ENCODE measurements around the gene CENPC. TPM values are rescaled to one million over a fixed set of nuclear protein-coding genes. Genes with fewer than 3 reads are reported as not detected.

CENPC gene
- total RNA-seq, 4 donors from 2014 or later = 18.9 to 39.6 (median 24.0) TPM

GRCh38 chr4:67483868-67484602 lies 61.3 kb downstream of the CENPC start:
- no peak overlapping the region for H3K4me3 ChIP-seq (ENCODE audit: low read depth, poor library complexity, severe bottlenecking)
- 91 to 94% methylated on average over 5 of the region's 5 CpGs for WGBS, 2 donors
- no peak for DNase-seq (ENCODE audit: low spot score in 2 of 2)
- no peak for TF ChIP-seq POLR2A (IDR thresholded peaks at IDR 0.05)
- no peak for TF ChIP-seq CTCF (IDR thresholded peaks at IDR 0.05)
- intact Hi-C loops (cut with DNase I; ENCODE audit: low total_unique reads) = no loop called here

- WGBS, 2 donors = 91 to 93% methylated on average over 3 of the region's 3 CpGs
- DNase-seq (ENCODE audit: low spot score in 2 of 2) = no peak
- TF ChIP-seq POLR2A (IDR thresholded peaks at IDR 0.05) (no peak), CTCF (IDR thresholded peaks at IDR 0.05) (no peak)
- no peak overlapping the region for H3K4me3 ChIP-seq (ENCODE audit: low read depth, poor library complexity, severe bottlenecking)
- intact Hi-C loops (cut with DNase I; ENCODE audit: low total_unique reads) = no loop called here
Observed at GRCh38 chr4:67480810-67481209, 64.5 kb downstream of the CENPC start.

- DNase-seq (ENCODE audit: low spot score in 2 of 2) = no peak
- no peak for TF ChIP-seq CTCF (IDR thresholded peaks at IDR 0.05)
- no peak for TF ChIP-seq POLR2A (IDR thresholded peaks at IDR 0.05)
- no peak overlapping the region for H3K4me3 ChIP-seq (ENCODE audit: low read depth, poor library complexity, severe bottlenecking)
- 42 to 55% methylated on average over 4 of the region's 4 CpGs for WGBS, 2 donors
- intact Hi-C loops (cut with DNase I; ENCODE audit: low total_unique reads) = no loop called here
Observed at GRCh38 chr4:67475155-67475554, 70.1 kb downstream of the CENPC start.

GRCh38 chr4:67470871-67471270 lies 74.4 kb downstream of the CENPC start:
- intact Hi-C loops (cut with DNase I; ENCODE audit: low total_unique reads) = no loop called here
- H3K4me3 ChIP-seq (ENCODE audit: low read depth, poor library complexity, severe bottlenecking) = no peak overlapping the region
- no peak for DNase-seq (ENCODE audit: low spot score in 2 of 2)
- no peak for TF ChIP-seq POLR2A (IDR thresholded peaks at IDR 0.05)
- TF ChIP-seq CTCF (IDR thresholded peaks at IDR 0.05) = no peak

- no peak overlapping the region for H3K4me3 ChIP-seq (ENCODE audit: low read depth, poor library complexity, severe bottlenecking)
- no peak for TF ChIP-seq CTCF (IDR thresholded peaks at IDR 0.05)
- TF ChIP-seq POLR2A (IDR thresholded peaks at IDR 0.05) = no peak
- no peak for DNase-seq (ENCODE audit: low spot score in 2 of 2)
- intact Hi-C loops (cut with DNase I; ENCODE audit: low total_unique reads) = no loop called here
Observed at GRCh38 chr4:67468830-67469229, 76.5 kb downstream of the CENPC start.

- intact Hi-C loops (cut with DNase I; ENCODE audit: low total_unique reads) = no loop called here
- WGBS, 2 donors = 88 to 90% methylated on average over 3 of the region's 3 CpGs
- TF ChIP-seq CTCF (IDR thresholded peaks at IDR 0.05) (no peak), POLR2A (IDR thresholded peaks at IDR 0.05) (no peak)
- no peak overlapping the region for H3K4me3 ChIP-seq (ENCODE audit: low read depth, poor library complexity, severe bottlenecking)
- no peak for DNase-seq (ENCODE audit: low spot score in 2 of 2)
Observed at GRCh38 chr4:67466751-67467150, 78.6 kb downstream of the CENPC start.

Data from lower leg skin (tissue), 4 donors.